ENCODE measurements around the gene GET4.
"Not testable (repeated sequence)": the region's sequence is repeated elsewhere in the genome, so short reads cannot be mapped to it uniquely, and the experiment has no call there.

Gene GET4

GRCh38 chr7:872685-873084, 3.7 kb upstream of the GET4 start:
- not testable (repeated sequence) for DNase-seq

- DNase-seq: peak; percentile 59
Observed at GRCh38 chr7:873367-874002, 2.9 kb upstream of the GET4 start.

GRCh38 chr7:874031-874749, 2.2 kb upstream of the GET4 start:
- DNase-seq: no peak

GRCh38 chr7:875051-875450, 1.3 kb upstream of the GET4 start:
- DNase-seq: no peak

- DNase-seq: no peak
Observed at GRCh38 chr7:875476-876076, 778 bp upstream of the GET4 start.

GRCh38 chr7:876972-877311, 588 bp downstream of the GET4 start:
- no peak for DNase-seq

GRCh38 chr7:877312-878232, 1.2 kb downstream of the GET4 start:
- DNase-seq: peak; percentile 6

GRCh38 chr7:879093-879492, 2.7 kb downstream of the GET4 start:
- DNase-seq: no peak

GRCh38 chr7:879706-880105, 3.4 kb downstream of the GET4 start:
- DNase-seq: no peak

GRCh38 chr7:880450-880849, 4.1 kb downstream of the GET4 start:
- DNase-seq: no peak

GRCh38 chr7:881441-882234, 5.3 kb downstream of the GET4 start:
- no peak for DNase-seq

GRCh38 chr7:882336-883035, 6.1 kb downstream of the GET4 start:
- DNase-seq: no peak

GRCh38 chr7:883055-884021, 7.0 kb downstream of the GET4 start:
- no peak for DNase-seq

GRCh38 chr7:884191-885003, 8.0 kb downstream of the GET4 start:
- no peak for DNase-seq

GRCh38 chr7:885261-885892, 9.0 kb downstream of the GET4 start:
- no peak for DNase-seq

- DNase-seq: no peak
Observed at GRCh38 chr7:885893-886625, 9.7 kb downstream of the GET4 start.

GRCh38 chr7:886626-887487, 10.5 kb downstream of the GET4 start:
- DNase-seq: no peak

- DNase-seq: no peak
Observed at GRCh38 chr7:887488-887820, 11.1 kb downstream of the GET4 start.

Data from NCI-H1436 (cell line).